GM12801 (cell line): Measurements from ENCODE around the gene GGCX.

Source experiments
- TF ChIP-seq, protein P1 (sequence below): IDR thresholded peaks from one replicate; pipeline ENCODE4 v1.5.1; 2011; ENCODE audit warnings: control low read depth; ENCODE audit not compliant: insufficient read length; ENCODE audit errors: extremely low read depth

The GGCX gene

DNA sequence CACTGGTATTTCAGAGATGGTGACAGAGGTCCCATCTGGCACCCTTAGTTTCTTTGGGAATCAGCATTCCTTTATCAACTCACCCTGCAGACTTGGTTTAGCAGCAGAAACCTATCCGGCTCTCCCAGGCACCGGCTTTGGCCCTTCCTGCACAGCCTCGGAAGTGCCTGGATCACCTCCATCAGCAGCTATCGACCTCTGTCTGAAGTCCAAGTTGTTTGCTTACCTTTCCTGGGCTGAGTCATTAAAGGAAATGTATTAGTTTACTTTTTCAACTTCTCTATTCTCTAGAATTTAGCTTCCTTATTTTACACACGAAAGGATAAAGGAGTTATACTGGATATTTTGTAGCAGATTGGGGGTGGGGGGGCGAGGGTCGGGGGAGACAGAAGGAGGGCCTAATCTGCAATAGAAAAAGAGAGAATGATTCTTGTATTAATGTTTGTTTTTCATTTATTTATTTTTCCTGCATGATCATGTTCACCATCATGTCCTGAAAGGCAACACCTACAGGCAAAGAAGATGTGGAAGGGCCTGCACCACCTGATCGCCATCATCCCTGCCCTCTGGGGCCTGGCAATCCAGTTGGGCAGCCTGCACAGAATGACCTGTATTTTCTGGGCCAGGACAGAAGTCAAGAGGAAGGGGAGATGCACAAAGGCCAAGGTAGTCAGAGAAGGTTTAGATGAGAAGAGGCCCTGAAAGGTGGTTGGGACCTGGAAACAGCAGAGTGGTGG is 44.5 kb downstream of the GGCX start:
- TF ChIP-seq, protein P1, sequence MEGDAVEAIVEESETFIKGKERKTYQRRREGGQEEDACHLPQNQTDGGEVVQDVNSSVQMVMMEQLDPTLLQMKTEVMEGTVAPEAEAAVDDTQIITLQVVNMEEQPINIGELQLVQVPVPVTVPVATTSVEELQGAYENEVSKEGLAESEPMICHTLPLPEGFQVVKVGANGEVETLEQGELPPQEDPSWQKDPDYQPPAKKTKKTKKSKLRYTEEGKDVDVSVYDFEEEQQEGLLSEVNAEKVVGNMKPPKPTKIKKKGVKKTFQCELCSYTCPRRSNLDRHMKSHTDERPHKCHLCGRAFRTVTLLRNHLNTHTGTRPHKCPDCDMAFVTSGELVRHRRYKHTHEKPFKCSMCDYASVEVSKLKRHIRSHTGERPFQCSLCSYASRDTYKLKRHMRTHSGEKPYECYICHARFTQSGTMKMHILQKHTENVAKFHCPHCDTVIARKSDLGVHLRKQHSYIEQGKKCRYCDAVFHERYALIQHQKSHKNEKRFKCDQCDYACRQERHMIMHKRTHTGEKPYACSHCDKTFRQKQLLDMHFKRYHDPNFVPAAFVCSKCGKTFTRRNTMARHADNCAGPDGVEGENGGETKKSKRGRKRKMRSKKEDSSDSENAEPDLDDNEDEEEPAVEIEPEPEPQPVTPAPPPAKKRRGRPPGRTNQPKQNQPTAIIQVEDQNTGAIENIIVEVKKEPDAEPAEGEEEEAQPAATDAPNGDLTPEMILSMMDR = no peak

DNA sequence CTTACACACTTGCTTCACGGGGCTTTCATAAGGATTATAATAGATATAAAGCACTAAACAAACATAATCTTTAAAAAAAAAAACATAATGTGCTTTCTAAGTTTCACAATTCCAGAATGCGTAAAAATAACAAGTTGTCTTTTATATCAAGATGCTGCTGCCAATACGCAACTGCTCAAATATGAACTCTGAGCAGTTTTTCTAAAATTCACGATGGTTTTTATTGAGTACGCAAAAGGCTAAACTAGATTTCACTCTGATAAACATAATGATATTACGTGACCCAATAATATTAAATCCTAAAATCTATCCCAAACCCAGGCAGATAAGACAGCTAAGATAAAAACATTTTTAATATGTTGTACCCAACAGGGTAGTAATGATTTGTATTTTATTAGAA is 47.0 kb downstream of the GGCX start:
- TF ChIP-seq, protein P1 = no peak

DNA sequence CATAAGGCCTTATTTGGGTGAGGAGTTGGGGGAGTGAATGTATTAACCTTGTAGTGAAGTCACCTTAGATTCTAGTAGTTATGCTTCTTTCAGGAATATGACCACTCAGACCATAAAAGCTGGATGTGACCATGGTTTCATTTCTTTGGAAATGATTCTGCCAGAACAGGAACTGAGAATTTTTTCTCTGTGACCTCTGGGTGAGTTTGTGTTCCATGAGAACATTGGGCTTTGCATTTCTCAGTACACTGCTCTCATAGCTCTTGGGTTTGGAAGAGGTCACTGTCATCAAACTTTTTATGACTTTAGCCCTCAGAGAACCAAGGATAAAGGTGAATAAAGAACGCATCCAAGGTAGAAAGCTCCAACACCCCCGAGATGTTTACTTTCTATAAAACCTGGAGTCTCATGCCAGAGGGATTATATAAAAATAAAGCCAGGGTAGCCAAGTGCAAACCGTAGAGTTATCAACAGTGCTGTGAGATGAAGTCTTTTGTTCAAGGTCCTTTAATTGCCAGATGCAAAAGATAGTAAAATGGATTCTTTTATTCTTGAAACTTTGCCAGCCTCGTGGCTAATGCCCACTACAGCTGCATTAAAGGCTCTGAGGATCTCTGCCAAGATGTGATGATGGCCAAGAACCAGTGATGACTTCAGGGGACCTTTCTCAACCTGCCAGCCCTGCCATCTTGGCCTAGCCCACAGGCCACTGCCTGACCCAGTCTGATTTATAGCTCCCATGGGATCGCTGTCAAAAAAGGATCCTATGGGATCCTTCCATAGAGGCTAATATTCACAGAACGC is 50.1 kb downstream of the GGCX start:
- TF ChIP-seq, protein P1 = no peak

DNA sequence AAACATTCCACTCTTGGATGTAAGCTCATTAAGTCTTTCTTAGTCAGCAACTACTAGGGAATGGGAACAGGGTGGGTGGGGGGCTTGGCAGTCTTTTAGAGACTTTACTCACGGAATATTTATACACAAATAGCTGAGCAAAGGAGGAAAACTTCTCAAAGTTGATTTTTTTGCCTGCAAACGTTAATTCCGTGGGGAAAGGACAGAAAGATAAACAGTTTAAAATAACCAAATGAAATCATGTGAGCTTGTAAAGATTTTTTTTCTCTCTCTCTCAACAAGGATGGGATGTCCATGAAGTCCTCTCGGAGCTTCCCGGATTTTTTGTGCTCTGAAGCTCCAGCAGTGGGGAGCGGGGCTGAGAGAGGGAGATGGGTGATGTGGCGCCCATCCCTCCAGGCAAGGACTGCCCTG is 54.5 kb downstream of the GGCX start:
- TF ChIP-seq, protein P1 = no peak

DNA sequence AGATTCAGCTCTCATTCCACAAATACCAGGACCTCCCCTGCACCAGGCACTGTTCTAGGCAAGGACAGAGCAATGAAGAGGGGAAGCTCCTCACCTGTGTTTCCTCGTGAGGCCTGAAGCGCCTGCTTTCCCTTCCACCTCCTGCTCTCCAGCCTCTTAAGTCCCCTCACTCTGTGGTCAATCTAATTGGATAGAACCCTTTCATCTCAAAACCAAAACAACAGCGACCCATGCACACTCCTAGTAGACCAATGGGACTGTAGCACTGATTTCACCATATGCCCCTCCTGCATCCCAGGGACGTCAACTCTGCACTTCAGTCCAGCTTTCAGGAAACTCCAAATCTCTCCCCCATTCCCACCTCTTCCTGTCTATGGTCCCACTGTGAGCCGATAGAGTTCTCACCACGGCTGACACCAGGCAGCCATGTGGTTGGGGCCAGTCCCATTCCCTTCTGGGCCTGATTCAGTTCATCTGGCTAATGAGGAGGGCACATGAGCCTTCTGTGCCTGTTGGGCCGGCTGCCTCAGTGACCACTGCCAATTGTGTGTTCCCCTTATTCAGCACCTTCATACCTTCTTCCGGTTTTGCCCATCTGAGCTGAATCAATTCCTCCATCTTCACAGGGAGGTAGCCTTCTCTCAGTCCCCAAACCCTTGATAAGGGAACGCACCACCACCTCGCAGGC is 55.6 kb downstream of the GGCX start:
- TF ChIP-seq, protein P1 = no peak

DNA sequence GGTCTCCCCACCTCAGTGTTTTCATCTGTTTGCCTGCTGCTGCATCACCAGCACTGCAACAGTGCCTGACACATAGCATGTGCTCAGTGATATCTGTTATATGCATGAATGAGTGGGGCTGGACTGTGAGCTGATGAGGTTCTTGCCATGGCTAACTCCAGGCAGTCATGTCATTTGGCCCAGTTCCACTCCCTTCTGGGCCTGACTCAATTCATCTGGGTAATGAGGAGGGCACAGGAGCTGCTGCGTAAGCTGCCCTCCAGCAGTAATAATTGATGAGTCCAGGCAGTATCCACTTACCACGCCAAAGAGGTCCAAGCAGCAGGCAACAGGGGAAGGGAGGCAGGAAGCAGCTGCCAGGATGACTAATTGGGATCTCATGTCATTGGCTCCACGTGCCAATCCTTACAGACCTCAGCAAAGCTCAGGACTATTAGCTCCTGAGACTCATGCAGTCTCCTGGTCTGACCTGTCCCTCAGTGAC is 56.5 kb downstream of the GGCX start:
- TF ChIP-seq, protein P1 = no peak
